Duodenal mucosa (tissue), 2 donors: Measurements from ENCODE around the gene ACAN.

Source experiments
- H3K27ac ChIP-seq: one replicate; pipeline ENCODE4 v1.7.0; 2013; ENCODE audit warnings: low read depth, low read length
- H3K27me3 ChIP-seq, 2 donors: one replicate each; pipeline ENCODE4 v1.7.0; 2013; ENCODE audit warnings: low read length in 2 of 2, control low read depth in 1 of 2; ENCODE audit not compliant: insufficient read depth in 2 of 2, control insufficient read depth in 1 of 2
- H3K36me3 ChIP-seq, 2 donors: one replicate each; pipeline ENCODE4 v1.7.0; 2013; ENCODE audit warnings: low read length in 2 of 2, control low read depth in 1 of 2; ENCODE audit not compliant: insufficient read depth in 2 of 2, control insufficient read depth in 1 of 2
- H3K4me1 ChIP-seq, 2 donors: one replicate each; pipeline ENCODE4 v1.7.0; 2013; ENCODE audit warnings: low read length in 2 of 2, control low read depth in 1 of 2; ENCODE audit not compliant: insufficient read depth in 2 of 2, control insufficient read depth in 1 of 2
- H3K4me3 ChIP-seq, 2 donors: one replicate each; pipeline ENCODE4 v1.7.0; 2013; ENCODE audit warnings: low read length in 2 of 2, low read depth in 1 of 2
- H3K9ac ChIP-seq, 2 donors: one replicate each; pipeline ENCODE4 v1.7.0; 2013; ENCODE audit warnings: low read length in 2 of 2, low read depth in 1 of 2
- H3K9me3 ChIP-seq, 2 donors: one replicate each; pipeline ENCODE4 v1.7.0; 2013; ENCODE audit warnings: low read length in 2 of 2, control low read depth in 1 of 2; ENCODE audit not compliant: control insufficient read depth in 1 of 2

Gene ACAN

GRCh38 chr15:88814393-88814792 lies 11.2 kb downstream of the ACAN start:
- no peaks in the 10 kb centered on the region for H3K36me3 ChIP-seq
- H3K27ac ChIP-seq: no peak overlapping the region
- H3K4me3 ChIP-seq: no peak overlapping the region
- no peaks in the 10 kb centered on the region for H3K4me1 ChIP-seq
- H3K9me3 ChIP-seq: no peaks in the 10 kb centered on the region
- H3K9ac ChIP-seq: no peak overlapping the region
- H3K27me3 ChIP-seq: peaks cover 3 to 4% of the 10 kb centered on the region in 2 donors

GRCh38 chr15:88818920-88819319 lies 15.7 kb downstream of the ACAN start:
- Histone ChIP-seq H3K9me3 (no peaks in the 10 kb centered on the region), H3K9ac (no peak overlapping the region), H3K36me3 (no peaks in the 10 kb centered on the region), H3K27ac (no peak overlapping the region), H3K27me3 (peaks cover 0 to 4% of the 10 kb centered on the region in 2 donors), H3K4me3 (no peak overlapping the region), H3K4me1 (no peaks in the 10 kb centered on the region)

- H3K27me3 ChIP-seq: peaks cover 0 to 3% of the 10 kb centered on the region in 2 donors
- no peak overlapping the region for H3K27ac ChIP-seq
- H3K9me3 ChIP-seq: no peaks in the 10 kb centered on the region
- no peaks in the 10 kb centered on the region for H3K36me3 ChIP-seq
- H3K4me3 ChIP-seq: no peak overlapping the region
- no peaks in the 10 kb centered on the region for H3K4me1 ChIP-seq
- H3K9ac ChIP-seq: no peak overlapping the region
Measured at GRCh38 chr15:88821993-88822392, 18.8 kb downstream of the ACAN start.

GRCh38 chr15:88828791-88829190 lies 25.6 kb downstream of the ACAN start:
- H3K9ac ChIP-seq: no peak overlapping the region
- H3K4me3 ChIP-seq: no peak overlapping the region
- H3K9me3 ChIP-seq: no peaks in the 10 kb centered on the region
- H3K27ac ChIP-seq: no peak overlapping the region
- no peaks in the 10 kb centered on the region for H3K4me1 ChIP-seq
- peaks cover 0 to under 1% of the 10 kb centered on the region in 2 donors for H3K27me3 ChIP-seq
- no peaks in the 10 kb centered on the region for H3K36me3 ChIP-seq

GRCh38 chr15:88830016-88830415 lies 26.8 kb downstream of the ACAN start:
- no peak overlapping the region for H3K9ac ChIP-seq
- H3K4me1 ChIP-seq: no peaks in the 10 kb centered on the region
- H3K4me3 ChIP-seq: no peak overlapping the region
- H3K27me3 ChIP-seq: no peaks in the 10 kb centered on the region
- no peaks in the 10 kb centered on the region for H3K36me3 ChIP-seq
- H3K9me3 ChIP-seq: no peaks in the 10 kb centered on the region
- no peak overlapping the region for H3K27ac ChIP-seq

- Histone ChIP-seq H3K27ac (no peak overlapping the region), H3K36me3 (no peaks in the 10 kb centered on the region), H3K4me1 (no peaks in the 10 kb centered on the region), H3K4me3 (no peak overlapping the region), H3K9ac (no peak overlapping the region), H3K9me3 (no peaks in the 10 kb centered on the region), H3K27me3 (no peaks in the 10 kb centered on the region)
Measured at GRCh38 chr15:88832820-88833730, 29.8 kb downstream of the ACAN start.

- H3K9me3 ChIP-seq: no peaks in the 10 kb centered on the region
- no peaks in the 10 kb centered on the region for H3K36me3 ChIP-seq
- no peak overlapping the region for H3K4me3 ChIP-seq
- no peaks in the 10 kb centered on the region for H3K27me3 ChIP-seq
- no peaks in the 10 kb centered on the region for H3K4me1 ChIP-seq
- H3K9ac ChIP-seq: no peak overlapping the region
- no peak overlapping the region for H3K27ac ChIP-seq
Measured at GRCh38 chr15:88833731-88834100, 30.5 kb downstream of the ACAN start.

- no peaks in the 10 kb centered on the region for H3K4me1 ChIP-seq
- H3K9ac ChIP-seq: no peak overlapping the region
- H3K4me3 ChIP-seq: no peak overlapping the region
- H3K27me3 ChIP-seq: no peaks in the 10 kb centered on the region
- H3K36me3 ChIP-seq: no peaks in the 10 kb centered on the region
- no peaks in the 10 kb centered on the region for H3K9me3 ChIP-seq
- H3K27ac ChIP-seq: no peak overlapping the region
Measured at GRCh38 chr15:88834211-88834812, 31.1 kb downstream of the ACAN start.

GRCh38 chr15:88835119-88835518 lies 31.9 kb downstream of the ACAN start:
- no peaks in the 10 kb centered on the region for H3K36me3 ChIP-seq
- H3K4me3 ChIP-seq: no peak overlapping the region
- H3K9me3 ChIP-seq: no peaks in the 10 kb centered on the region
- no peaks in the 10 kb centered on the region for H3K27me3 ChIP-seq
- H3K9ac ChIP-seq: no peak overlapping the region
- no peaks in the 10 kb centered on the region for H3K4me1 ChIP-seq
- no peak overlapping the region for H3K27ac ChIP-seq

- Histone ChIP-seq H3K27ac (no peak overlapping the region), H3K27me3 (no peaks in the 10 kb centered on the region), H3K4me1 (no peaks in the 10 kb centered on the region), H3K9me3 (no peaks in the 10 kb centered on the region), H3K9ac (no peak overlapping the region), H3K4me3 (no peak overlapping the region), H3K36me3 (no peaks in the 10 kb centered on the region)
Measured at GRCh38 chr15:88835646-88836045, 32.4 kb downstream of the ACAN start.
